HepG2 (cell line): ENCODE data around the gene DMGDH. TPM values are rescaled to one million over a fixed set of nuclear protein-coding genes. Genes with fewer than 3 reads are reported as not detected.

Source experiments
- BCL6 ChIP-seq: IDR thresholded peaks from 2 replicates; pipeline ENCODE4 v1.6.1; 2016; ENCODE audit warnings: missing genetic modification reagents, missing compliant biosample characterization
- FOXM1 ChIP-seq: sonication (generic); formaldehyde crosslinking; IDR thresholded peaks from 2 replicates; pipeline ENCODE4 v1.5.0; 2020; ENCODE audit warnings: missing genetic modification reagents
- GTF2F1 ChIP-seq: fragments of 150-350 bp; IDR thresholded peaks from 2 replicates; pipeline ENCODE4 v1.6.1; 2014; ENCODE audit warnings: low read length
- GZF1 ChIP-seq: sonication (generic); formaldehyde crosslinking; IDR thresholded peaks from 2 replicates; pipeline ENCODE4 v1.5.1; 2020; ENCODE audit warnings: mild to moderate bottlenecking, missing genetic modification reagents
- HCFC1 ChIP-seq: fragments of 150-350 bp; IDR thresholded peaks from 2 replicates; pipeline ENCODE4 v1.6.1; 2014; ENCODE audit warnings: low read depth, low read length
- HNRNPL ChIP-seq: fragments of 200-400 bp; formaldehyde crosslinking; IDR thresholded peaks from 2 replicates; pipeline ENCODE4 v1.6.1; 2017; ENCODE audit warnings: mild to moderate bottlenecking, low read depth, low read length
- IRF9 ChIP-seq: sonication (generic); formaldehyde crosslinking; IDR thresholded peaks from 2 replicates; pipeline ENCODE4 v1.8.0; 2022; ENCODE audit warnings: missing genetic modification reagents, mild to moderate bottlenecking, borderline replicate concordance
- KAT2B ChIP-seq: fragments of 150-350 bp; IDR thresholded peaks from 2 replicates; pipeline ENCODE4 v1.6.1; 2014; ENCODE audit warnings: low read depth, low read length, borderline replicate concordance
- KLF11 ChIP-seq: IDR thresholded peaks from 2 replicates; pipeline ENCODE4 v1.6.1; 2016; ENCODE audit warnings: missing compliant biosample characterization
- MAZ ChIP-seq, 2 experiments: sonication (generic) in 1 of 2; formaldehyde crosslinking in 1 of 2; IDR thresholded peaks; 2 replicates each; pipeline versions ENCODE4 v1.5.0 to v1.6.1; 2012 to 2020; ENCODE audit warnings: low read depth in 2 of 2, mild to moderate bottlenecking in 2 of 2, borderline replicate concordance in 1 of 2, improper control_type of control experiment in 1 of 2, low read length in 1 of 2, missing genetic modification reagents in 1 of 2, moderate library complexity in 1 of 2
- MYC ChIP-seq: sonication (generic); formaldehyde crosslinking; IDR thresholded peaks from 2 replicates; pipeline ENCODE4 v1.9.0; 2021; ENCODE audit warnings: missing genetic modification reagents, borderline replicate concordance
- NCOA5 ChIP-seq: sonication (generic); formaldehyde crosslinking; IDR thresholded peaks from 2 replicates; pipeline ENCODE4 v1.4.0; 2020; ENCODE audit warnings: missing genetic modification reagents
- NFKB2 ChIP-seq: sonication (generic); formaldehyde crosslinking; IDR thresholded peaks from 2 replicates; pipeline ENCODE4 v1.4.0; 2020; ENCODE audit warnings: missing genetic modification reagents, borderline replicate concordance
- PHF21A ChIP-seq: sonication (generic); formaldehyde crosslinking; IDR thresholded peaks from 2 replicates; pipeline ENCODE4 v1.5.0; 2020; ENCODE audit warnings: mild to moderate bottlenecking, missing genetic modification reagents
- SOX5 ChIP-seq: IDR thresholded peaks from 2 replicates; pipeline ENCODE4 v1.6.1; 2016; ENCODE audit warnings: borderline replicate concordance
- SYNCRIP ChIP-seq: fragments of 200-400 bp; formaldehyde crosslinking; IDR thresholded peaks from 2 replicates; pipeline ENCODE4 v1.6.1; 2018; ENCODE audit warnings: mild to moderate bottlenecking, low read depth, low read length; ENCODE audit not compliant: insufficient read depth
- TOE1 ChIP-seq: sonication (generic); formaldehyde crosslinking; IDR thresholded peaks from 2 replicates; pipeline ENCODE4 v1.4.0; 2020; ENCODE audit warnings: mild to moderate bottlenecking, missing genetic modification reagents
- ZBTB42 ChIP-seq: sonication (generic); formaldehyde crosslinking; IDR thresholded peaks from 2 replicates; pipeline ENCODE4 v1.5.0; 2020; ENCODE audit warnings: mild to moderate bottlenecking, missing genetic modification reagents
- ZKSCAN1 ChIP-seq: fragments of 150-350 bp; IDR thresholded peaks from 2 replicates; pipeline ENCODE4 v1.6.1; 2014; ENCODE audit warnings: low read length
- ZMYM3 ChIP-seq: sonication (generic); formaldehyde crosslinking; IDR thresholded peaks from 2 replicates; pipeline ENCODE4 v1.5.1; 2020; ENCODE audit warnings: mild to moderate bottlenecking, missing genetic modification reagents
- ZNF121 ChIP-seq: sonication (generic); formaldehyde crosslinking; IDR thresholded peaks from 2 replicates; pipeline ENCODE4 v1.5.0; 2020; ENCODE audit warnings: mild to moderate bottlenecking, missing genetic modification reagents
- ZNF205 ChIP-seq: IDR thresholded peaks from 2 replicates; pipeline ENCODE4 v1.6.1; 2018; ENCODE audit warnings: missing biosample characterization, missing genetic modification reagents
- ZNF329 ChIP-seq: sonication (generic); formaldehyde crosslinking; IDR thresholded peaks from 2 replicates; pipeline ENCODE4 v1.9.0; 2021; ENCODE audit warnings: low read depth, mild to moderate bottlenecking, missing genetic modification reagents
- ZNF614 ChIP-seq: IDR thresholded peaks from 2 replicates; pipeline ENCODE4 v1.6.1; 2018; ENCODE audit warnings: missing biosample characterization, missing genetic modification reagents, inconsistent platforms, borderline replicate concordance
- ZNF672 ChIP-seq: sonication (generic); formaldehyde crosslinking; IDR thresholded peaks from 2 replicates; pipeline ENCODE4 v1.8.1; 2022; ENCODE audit warnings: missing genetic modification reagents
- ZNF800 ChIP-seq: sonication (generic); formaldehyde crosslinking; IDR thresholded peaks from 2 replicates; pipeline ENCODE4 v1.4.0; 2020; ENCODE audit warnings: missing genetic modification reagents
- ZSCAN31 ChIP-seq: sonication (generic); formaldehyde crosslinking; IDR thresholded peaks from 2 replicates; pipeline ENCODE4 v1.5.0; 2020; ENCODE audit warnings: low read depth, mild to moderate bottlenecking, missing genetic modification reagents
- polyA plus RNA-seq, 8 experiments: library from polyadenylated mRNA; depleted of rRNA in 3 of 8; stranded (reverse) in 7 of 8; unstranded in 1 of 8; fragments of >200 nt; fragmentation: Illumina TruSeq in 4 of 8; extraction: Trizol in 4 of 8; gene quantifications; 2 replicates each; pipeline versions ENCODE4 v1.2.1 to v1.2.3, GENCODE V29; 2011 to 2016; ENCODE audit warnings: low read depth in 4 of 8, missing spikeins in 1 of 8, mixed read lengths in 1 of 8; ENCODE audit not compliant: insufficient read depth in 1 of 8
- total RNA-seq, 5 experiments: library from RNA; depleted of rRNA; stranded (reverse); fragments of >200 nt; fragmentation: Illumina TruSeq; extraction: Trizol; gene quantifications; 2 replicates each; pipeline ENCODE4 v1.2.3, GENCODE V29; 2016; ENCODE audit warnings: low read depth in 1 of 5

Gene DMGDH
- total and polyA plus RNA-seq, 2 of the 13 experiments (the other 11 are each of a cell fraction or from before 2014, with no cell fraction given), result 3.6 to 7.9 TPM

GRCh38 chr5:79030663-79031484 lies 38.6 kb downstream of the DMGDH start (continued):
- TF ChIP-seq NFKB2 (CRISPR knock-in tag) (no peak), BCL6 (CRISPR knock-in tag) (peak; percentile 60), HCFC1 (no peak), ZNF800 (CRISPR knock-in tag) (no peak), HNRNPL (no peak), ZMYM3 (CRISPR knock-in tag) (no peak), ZNF672 (no peak), GZF1 (CRISPR knock-in tag) (no peak), ZBTB42 (CRISPR knock-in tag) (no peak), MYC (CRISPR knock-in tag) (no peak), FOXM1 (CRISPR knock-in tag) (no peak), ZSCAN31 (CRISPR knock-in tag) (no peak), SOX5 (CRISPR knock-in tag) (peak; percentile 62; the same call in 1 of the 2 replicates), TOE1 (CRISPR knock-in tag) (no peak), ZKSCAN1 (no peak), ZNF205 (no peak), GTF2F1 (no peak), IRF9 (CRISPR knock-in tag) (no peak), ZNF614 (CRISPR knock-in tag) (peak; percentile 74), KAT2B (no peak), NCOA5 (no peak), ZNF121 (CRISPR knock-in tag) (no peak), MAZ (IDR thresholded peaks at IDR 0.05; ENCODE audit: borderline replicate concordance, low read depth, low read length) (no peak), MAZ (CRISPR knock-in tag; IDR thresholded peaks at IDR 0.05; ENCODE audit: low read depth) (no peak), ZNF329 (CRISPR knock-in tag) (no peak), SYNCRIP (no peak), PHF21A (CRISPR knock-in tag) (peak; percentile 65), KLF11 (CRISPR knock-in tag) (no peak)
